ENCODE data around the gene FKBP11.
A peak's percentile ranks its signal among the peaks of the same experiment; 100 is the strongest.

Gene FKBP11

DNA sequence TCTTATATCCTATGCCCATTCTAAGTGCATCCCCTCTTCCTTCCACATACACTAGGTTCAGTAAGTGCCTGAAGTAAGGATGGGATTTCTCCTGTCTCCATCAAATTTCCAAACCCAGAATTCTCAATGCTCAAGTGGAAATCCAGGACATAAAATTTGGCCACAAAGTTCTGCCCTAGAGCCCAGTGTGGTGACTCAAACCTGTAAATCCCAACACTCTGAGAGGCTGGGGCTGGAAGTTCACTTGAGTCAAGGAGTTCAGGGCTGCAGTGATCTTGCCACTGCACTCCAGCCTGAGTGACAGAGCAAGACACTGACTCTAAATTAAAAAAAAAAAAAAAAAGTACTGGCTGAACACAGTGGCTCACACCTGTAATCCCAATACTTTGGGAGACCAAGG is 36.5 kb upstream of the FKBP11 start:
- TF ChIP-seq, protein P1, sequence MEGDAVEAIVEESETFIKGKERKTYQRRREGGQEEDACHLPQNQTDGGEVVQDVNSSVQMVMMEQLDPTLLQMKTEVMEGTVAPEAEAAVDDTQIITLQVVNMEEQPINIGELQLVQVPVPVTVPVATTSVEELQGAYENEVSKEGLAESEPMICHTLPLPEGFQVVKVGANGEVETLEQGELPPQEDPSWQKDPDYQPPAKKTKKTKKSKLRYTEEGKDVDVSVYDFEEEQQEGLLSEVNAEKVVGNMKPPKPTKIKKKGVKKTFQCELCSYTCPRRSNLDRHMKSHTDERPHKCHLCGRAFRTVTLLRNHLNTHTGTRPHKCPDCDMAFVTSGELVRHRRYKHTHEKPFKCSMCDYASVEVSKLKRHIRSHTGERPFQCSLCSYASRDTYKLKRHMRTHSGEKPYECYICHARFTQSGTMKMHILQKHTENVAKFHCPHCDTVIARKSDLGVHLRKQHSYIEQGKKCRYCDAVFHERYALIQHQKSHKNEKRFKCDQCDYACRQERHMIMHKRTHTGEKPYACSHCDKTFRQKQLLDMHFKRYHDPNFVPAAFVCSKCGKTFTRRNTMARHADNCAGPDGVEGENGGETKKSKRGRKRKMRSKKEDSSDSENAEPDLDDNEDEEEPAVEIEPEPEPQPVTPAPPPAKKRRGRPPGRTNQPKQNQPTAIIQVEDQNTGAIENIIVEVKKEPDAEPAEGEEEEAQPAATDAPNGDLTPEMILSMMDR (IDR thresholded peaks at IDR 0.05; ENCODE audit: extremely low read depth, missing control alignments) = no peak
- DNase-seq (ENCODE audit: low spot score) = no peak

DNA sequence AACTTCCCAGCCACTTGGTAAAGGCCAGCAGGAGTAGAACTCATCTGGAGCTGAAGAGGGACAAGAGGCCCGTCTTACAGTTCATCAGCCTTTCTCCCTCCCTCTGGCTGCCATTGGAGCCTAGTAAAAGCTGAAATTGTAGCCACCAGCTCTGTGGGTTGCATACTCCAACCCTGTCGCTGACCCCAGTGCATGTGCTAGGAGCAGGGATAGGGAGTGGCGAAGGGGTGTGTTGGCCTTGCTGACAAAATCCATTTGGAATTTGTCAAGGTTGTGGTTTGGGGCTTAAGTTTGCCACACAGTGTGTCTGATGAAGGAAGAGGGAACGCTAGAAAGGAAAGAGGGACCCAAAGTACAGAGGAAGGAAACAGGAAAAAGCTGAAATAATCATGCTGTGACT is 36.0 kb upstream of the FKBP11 start:
- TF ChIP-seq, protein P1 (IDR thresholded peaks at IDR 0.05; ENCODE audit: extremely low read depth, missing control alignments) = no peak
- DNase-seq (ENCODE audit: low spot score) = no peak

DNA sequence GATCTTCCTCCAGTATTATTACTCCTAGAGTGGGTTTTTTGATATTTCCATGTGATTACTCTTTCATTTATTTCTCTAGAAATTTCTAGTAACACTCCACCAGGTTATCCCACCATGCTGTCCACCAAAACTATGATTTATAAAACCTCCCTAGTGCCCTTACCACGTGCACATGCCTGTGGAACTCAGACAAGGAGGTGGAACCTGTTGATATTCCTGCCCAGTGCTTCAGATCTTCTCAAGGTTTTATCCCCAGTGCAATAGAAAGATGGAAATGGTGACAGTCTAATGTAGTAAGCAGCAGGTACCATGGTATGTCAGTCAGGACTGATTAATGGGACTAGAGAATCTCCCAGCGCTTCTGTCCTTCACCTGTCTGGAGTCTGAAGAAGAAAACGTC is 35.5 kb upstream of the FKBP11 start:
- TF ChIP-seq, protein P1 (IDR thresholded peaks at IDR 0.05; ENCODE audit: extremely low read depth, missing control alignments) = no peak

DNA sequence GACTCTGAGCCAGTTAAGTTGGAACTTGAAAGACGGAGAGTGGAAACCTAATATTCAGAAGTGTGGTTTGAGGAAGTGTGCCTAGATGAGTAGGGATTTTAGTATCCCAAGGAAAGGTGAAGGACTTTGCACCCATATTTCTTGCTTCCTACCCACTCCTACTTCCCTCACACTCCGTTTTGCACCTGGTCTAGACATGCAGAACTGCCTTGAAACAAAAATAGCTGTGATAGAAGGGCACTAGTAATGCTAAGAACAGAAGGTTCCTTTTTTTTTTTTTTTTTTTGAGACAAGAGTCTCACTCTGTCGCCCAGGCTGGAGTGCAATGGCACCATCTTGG is 32.7 kb upstream of the FKBP11 start:
- no peak for DNase-seq (ENCODE audit: low spot score)
- TF ChIP-seq, protein P1 (IDR thresholded peaks at IDR 0.05; ENCODE audit: extremely low read depth, missing control alignments) = no peak

More for the DNA sequence above, 35.5 kb upstream of the FKBP11 start:
- no peak for DNase-seq (ENCODE audit: low spot score)

DNA sequence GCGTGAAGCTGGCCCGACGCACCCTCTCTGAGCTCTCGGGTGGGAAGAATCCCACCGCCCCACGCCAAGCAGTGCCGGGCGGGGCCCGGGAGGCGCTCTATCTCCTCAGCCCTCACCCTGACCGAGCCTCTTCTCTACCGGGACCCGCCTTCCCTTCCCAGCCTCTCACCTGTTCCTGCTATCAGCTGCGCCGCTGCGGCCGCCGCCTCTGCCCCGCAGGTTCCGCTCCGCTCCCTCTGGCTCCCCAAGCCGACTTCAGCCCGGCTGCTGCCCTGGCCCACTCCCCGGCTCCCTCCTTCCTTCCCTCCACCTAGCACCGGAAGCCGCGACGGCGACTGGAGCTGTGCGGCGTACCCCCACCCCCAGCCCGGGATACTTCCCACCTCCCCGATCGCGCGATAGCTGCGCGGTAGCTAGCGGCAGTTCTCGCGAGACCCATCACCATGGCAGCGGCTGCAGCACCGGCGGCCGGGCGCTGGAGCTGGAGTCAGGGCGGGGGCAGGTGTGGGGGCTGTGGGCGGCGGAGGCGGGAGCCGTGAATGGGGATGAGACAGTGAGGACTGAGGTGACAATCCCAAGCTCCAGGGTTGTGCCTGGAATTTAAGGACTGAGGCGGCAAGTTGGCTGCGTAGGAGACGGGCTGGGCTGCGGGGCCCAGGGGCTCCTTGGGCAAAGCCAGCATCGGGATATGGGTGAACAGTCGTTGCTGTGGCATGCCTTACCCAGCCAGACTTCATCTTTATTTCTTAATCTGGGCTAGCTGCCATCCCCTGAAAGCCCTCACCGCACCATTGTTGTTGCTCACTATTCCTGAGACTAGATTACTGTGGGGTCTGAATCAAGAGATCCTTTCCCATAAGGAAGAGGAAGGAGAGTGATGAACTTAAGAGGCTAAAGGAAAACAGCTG is 32.1 kb upstream of the FKBP11 start, which contains the start of gene ARF3:
ARF3 (minus strand) TSS at position 347 of the 908 bp plus-strand sequence. CDS start 16,392 bp downstream, outside the sequence.
- DNase-seq (ENCODE audit: low spot score) = peak; percentile 95

DNA sequence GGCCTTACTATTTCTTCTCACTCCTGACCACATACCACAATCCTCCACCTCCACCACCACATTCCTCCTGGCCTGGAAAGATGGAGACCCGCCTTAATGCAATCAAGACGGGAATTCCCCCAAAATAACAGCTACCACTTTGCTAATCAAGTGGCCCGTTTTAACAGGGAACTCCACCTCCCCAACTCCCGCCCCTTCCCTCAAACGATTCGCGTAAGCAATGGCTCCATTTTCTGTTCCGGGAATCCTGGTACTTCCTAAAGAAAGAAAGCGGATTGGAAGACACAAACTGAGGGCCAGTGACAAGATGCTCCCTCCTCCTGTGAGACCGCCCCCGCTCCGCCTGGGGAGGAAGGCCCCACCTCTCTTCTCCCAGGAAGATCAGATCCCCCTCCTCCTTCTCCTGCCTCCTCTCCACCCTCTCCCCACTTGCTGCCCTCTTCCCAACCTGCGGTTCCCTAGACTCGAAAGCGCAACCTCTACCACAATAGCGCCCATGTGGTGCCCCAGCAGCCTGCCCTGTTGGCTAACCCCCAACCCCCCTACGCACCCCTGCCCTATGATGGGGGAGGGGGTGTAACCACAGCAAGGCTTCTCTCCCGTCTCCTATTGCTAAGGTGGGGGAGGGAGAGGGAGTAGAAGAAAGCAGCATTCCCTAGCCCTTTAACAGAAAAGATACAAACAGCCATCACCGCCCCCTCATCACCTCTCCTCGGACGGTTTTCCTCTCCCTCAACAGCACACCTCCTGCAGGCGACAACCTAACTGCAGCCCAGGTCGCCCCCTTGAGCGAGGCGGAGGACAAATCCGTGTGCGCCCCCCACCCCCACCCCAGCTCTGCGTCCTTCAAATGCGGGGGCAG is 31.2 kb upstream of the FKBP11 start:
- TF ChIP-seq, protein P1 (IDR thresholded peaks at IDR 0.05; ENCODE audit: extremely low read depth, missing control alignments) = no peak
- DNase-seq (ENCODE audit: low spot score) = peak; percentile 68

More for the DNA sequence above, 32.1 kb upstream of the FKBP11 start, which contains the start of gene ARF3:
- TF ChIP-seq, protein P1 (IDR thresholded peaks at IDR 0.05; ENCODE audit: extremely low read depth, missing control alignments) = no peak

Data from GM20000 (cell line).